ENCODE results near the gene GSE1. TPM values are rescaled to one million over a fixed set of nuclear protein-coding genes. Genes with fewer than 3 reads are reported as not detected.

The GSE1 gene
- polyA plus RNA-seq, 5 donors: 85.6 to 120 (median 111) TPM

GRCh38 chr16:85645021-85645589 lies 32.0 kb downstream of the GSE1 start:
- no peak for DNase-seq

- DNase-seq: no peak
Observed at GRCh38 chr16:85646358-85646907, 33.3 kb downstream of the GSE1 start.

GRCh38 chr16:85646976-85647375 lies 33.9 kb downstream of the GSE1 start:
- DNase-seq: no peak

GRCh38 chr16:85648070-85648714 lies 35.1 kb downstream of the GSE1 start:
- no peak for DNase-seq

GRCh38 chr16:85648805-85649204 lies 35.7 kb downstream of the GSE1 start:
- DNase-seq: no peak

- no peak for DNase-seq
Observed at GRCh38 chr16:85649411-85650134, 36.5 kb downstream of the GSE1 start.

DNA sequence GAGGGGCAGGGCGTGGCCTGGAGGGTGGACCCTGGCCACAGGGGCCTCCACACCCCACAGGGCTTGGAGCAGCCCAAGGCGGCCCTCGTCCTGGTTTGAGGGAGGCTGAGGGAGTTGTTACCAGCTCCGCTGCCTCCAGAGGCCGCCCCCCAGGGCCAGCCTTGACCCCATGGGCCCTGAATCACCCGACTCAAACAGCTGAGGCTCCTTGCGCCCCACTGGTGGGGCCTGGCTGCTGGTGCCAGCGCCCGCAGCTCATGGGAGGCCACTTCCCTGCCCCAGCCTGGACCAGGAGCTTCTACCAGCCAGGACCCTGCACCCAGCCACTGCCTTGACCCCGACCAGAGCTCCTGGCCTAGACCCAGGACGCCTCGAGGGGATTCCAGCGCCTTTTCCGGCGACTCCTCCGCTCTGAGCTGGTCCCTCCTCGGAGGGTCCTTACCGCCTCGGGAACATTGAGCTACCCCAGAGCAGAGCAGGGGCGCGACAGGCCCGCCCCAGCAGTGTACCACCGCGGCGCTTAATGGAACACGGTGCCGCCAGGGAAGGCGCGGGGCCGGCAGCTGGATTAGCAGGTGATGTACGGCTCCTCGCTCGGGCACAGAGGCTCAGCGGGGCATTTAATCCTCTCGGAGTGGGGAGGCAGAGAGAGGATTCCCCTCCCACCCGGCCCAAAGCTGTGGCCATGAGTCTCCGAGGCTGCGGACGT lies 37.2 kb downstream of the GSE1 start:
- no peak for DNase-seq

DNA sequence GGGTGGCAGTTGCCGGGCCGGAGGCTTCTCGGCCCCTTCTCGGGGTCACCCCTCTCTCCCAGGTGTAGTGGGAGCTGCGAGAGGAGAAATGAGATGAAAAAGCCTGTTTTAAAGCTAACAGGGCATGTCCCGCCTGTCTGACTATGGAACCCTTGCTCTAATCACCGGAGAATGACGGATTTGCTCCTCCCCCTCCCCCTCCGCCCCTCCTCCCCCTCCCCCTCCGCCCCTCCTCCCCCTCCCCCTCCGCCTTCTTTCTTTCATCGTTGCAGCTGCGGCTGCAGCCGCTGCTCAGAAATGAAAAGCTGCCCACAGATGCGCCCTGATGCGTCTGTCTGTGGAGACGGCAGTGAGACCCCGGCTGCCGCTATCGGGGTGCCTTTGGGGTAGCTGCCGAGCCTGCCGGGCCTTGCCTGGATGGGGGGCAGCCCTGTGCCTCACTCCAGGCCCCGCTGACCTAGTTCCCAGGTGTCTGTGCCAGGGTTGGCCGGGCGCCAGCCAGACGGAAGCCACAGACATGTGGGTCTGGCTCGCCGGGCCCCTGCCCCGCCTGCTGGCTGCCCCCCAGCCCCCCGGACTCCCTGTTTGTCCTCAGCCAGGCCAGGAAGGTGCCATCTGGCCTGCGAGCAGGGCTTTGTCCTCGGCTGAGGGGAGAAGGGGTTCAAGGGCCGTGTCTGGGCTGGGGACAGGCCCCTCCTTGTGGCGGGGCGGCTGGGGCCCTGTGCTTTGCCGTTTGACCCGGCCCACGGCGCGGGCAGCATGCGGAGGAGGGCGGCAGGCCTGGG lies 37.9 kb downstream of the GSE1 start:
- no peak for DNase-seq

DNA sequence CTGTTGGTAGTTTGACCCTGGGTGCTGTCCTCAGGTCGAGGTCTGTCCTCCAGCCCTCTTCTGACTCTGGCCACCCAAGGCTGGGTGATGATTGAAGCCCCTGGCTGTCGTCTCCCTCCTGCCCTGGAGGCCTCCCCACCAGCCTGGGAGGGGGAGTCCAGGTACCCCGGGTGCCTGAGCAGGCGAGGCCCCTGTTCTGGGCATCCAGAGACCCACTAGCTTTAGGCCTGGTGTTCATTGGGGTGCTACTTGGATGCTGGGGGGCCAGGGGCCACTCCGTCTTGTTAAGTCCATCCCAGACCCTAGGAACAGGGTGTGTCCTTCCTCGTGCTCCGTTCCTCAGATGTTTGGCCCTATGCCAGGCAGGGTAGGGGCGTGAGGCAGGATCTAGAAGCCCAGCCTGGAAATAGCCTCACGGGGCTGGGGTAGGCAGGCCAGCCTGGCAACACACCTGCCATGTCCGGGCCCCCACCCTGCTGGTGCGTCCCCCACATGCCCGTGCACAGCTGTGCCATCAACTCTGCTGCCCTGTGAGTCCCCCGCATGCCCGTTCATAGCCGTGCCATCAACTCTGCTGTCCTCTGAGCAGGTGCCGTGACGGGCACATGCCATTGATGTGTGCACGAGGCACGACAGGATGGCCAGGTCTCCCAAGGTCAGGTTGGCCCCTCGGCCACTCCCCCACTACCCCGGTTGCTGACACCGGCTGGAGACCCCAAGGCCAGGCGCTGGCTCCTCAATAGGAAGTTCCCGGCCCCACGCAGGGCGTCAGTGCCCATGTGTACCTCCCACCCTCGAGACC lies 38.7 kb downstream of the GSE1 start:
- DNase-seq: no peak

DNA sequence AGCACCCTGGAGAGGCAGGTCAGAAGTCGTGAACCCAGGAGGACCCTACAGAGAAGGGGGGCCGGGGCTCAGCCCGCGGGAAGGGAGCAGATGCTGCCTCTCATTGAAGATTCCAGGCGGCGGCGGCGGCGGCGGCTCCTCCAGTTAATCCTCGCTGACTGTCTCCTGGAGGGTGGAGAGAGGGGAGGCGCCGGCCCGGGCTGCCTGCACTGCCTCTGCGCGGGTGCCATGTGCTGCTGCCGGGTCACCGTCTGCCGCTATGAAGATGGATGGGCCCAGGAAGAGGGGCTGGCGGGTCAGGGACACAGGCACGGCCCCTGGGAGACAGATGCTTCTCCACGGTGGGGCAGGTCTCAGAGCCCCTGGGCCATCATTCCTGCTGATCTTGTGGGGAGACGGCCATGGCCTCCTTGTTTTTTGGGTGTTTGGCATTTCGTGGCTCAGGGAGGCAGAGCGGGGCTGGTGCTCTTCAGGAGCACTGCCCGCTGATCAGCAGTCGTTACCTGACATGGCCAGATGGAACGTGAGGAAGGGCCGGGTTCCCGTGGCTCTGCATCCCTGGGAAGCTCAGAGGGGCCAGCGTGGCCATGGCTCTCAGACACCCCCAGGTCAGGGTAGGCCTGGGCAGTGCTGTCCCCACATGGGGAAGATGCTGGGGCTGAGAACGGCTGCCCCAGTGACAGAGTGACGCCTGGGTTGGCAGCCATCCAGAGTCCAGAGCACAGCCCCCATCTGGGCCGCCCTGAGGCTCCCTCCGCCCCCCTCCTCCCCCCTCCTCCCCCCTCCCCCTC lies 39.5 kb downstream of the GSE1 start:
- DNase-seq: peak; percentile 62 to 66

GRCh38 chr16:85653290-85653891 lies 40.3 kb downstream of the GSE1 start:
- no peak for DNase-seq

DNA sequence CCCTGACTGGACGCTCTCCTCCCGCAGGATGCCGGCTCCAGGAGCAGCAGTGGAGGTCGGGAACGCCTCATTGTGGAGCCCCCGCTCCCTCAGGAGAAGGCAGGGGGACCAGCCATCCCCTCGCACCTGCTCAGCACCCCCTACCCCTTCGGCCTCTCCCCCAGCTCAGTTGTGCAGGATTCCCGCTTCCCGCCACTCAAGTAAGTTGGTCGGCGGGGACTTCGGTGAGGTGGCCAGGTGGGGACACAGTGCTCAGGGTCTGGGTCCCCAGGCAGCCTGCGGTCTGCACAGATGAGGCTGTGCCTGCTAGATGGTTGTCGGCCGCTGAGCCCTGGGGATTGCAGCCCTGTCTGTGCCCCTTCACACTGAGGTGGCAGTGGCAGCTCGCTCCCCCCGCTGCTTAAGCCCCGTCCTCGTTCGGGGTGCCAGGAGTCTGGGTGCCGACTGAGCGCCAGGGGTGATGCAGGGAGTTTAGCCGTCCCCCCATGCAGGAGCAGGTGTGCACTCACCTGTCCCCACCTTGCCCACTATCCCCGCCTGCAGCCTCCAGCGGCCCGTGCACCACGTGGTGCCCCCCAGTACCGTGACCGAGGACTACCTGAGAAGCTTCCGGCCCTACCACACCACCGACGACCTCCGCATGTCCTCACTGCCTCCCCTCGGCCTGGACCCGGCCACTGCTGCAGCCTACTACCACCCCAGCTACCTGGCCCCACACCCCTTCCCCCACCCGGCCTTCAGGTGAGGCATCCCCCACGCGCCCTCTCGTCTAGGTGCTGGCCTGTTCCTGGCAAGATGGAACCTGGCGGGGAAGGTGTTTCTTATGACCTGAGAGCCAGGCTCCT lies 41.4 kb downstream of the GSE1 start:
- no peak for DNase-seq

DNA sequence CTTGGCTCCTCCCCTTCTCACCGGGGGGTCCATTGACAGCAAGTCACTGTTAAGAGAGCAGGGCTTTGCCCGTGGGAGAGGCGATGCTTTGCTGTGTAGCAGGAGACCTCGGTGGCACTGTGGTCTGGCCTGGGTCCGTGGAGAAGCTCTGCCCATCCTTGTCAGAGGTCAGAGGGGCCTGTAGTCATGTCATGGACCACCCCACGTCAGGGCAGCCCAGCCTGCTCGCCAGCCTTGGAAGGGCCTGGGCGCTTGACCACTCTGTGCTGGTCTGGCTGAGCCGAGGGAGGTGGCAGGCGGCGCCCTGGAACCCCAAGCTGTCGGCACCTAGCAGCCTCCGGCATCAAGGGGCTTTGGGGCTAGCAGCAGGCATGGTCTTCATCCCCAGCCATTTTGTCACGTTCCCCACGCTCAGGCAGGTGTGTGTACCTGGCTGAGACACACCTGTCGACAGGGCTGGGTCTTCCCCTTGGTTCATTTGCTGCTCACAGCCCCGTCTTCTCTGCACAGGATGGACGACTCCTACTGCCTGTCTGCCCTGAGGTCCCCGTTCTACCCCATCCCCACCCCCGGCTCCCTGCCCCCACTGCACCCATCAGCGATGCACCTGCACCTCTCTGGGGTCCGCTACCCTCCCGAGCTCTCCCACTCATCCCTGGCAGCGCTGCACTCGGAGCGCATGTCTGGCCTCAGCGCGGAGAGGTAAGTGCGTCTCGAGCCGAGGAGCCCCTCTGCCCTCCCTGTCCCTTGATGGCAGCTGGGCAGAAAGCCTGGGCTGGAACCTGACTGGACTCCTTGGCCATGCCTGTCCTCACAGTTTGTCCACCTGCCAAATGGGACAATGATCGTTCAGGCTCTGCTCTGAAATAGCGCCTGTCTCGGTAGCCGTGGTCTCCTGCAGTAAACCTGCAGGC lies 42.4 kb downstream of the GSE1 start:
- DNase-seq: no peak

GRCh38 chr16:85656351-85657266 lies 43.5 kb downstream of the GSE1 start:
- DNase-seq: no peak

GRCh38 chr16:85657267-85657650 lies 44.1 kb downstream of the GSE1 start:
- DNase-seq: no peak

DNA sequence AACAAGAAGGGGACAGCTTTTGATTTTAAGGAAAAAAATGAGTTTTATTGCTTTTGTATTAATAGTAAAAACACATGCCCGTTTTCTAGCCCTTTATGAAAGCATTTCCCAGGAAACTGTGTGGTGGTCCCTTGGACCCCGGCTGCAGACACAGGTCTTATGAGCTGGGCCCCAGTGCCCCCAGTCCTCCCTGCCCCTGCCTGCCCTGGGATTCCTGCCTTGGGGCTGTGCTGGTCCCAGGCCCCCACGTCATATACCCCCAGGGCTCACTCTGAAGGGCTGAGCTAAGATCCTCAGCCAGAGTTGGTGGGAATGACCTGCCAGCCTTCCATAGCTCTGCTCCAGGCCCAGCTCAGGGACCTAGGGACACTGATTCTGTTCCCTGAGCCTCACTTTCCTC lies 44.9 kb downstream of the GSE1 start:
- DNase-seq: no peak

Data from right lung (tissue), 5 donors.